H7 (cell line): Measurements from ENCODE around the gene ASS1. TPM values are rescaled to one million over a fixed set of nuclear protein-coding genes. Genes with fewer than 3 reads are reported as not detected.

ENCODE experiments used
- DNase-seq: peaks from one replicate; pipeline ENCODE4 v3.0.0; 2012
- H3K27me3 ChIP-seq: 2 replicates; pipeline ENCODE4 v1.6.0; 2011; ENCODE audit warnings: mild to moderate bottlenecking, low read length; ENCODE audit not compliant: control insufficient read depth, insufficient read depth
- H3K36me3 ChIP-seq: replicated peaks from 2 replicates; pipeline ENCODE4 v1.5.1; 2011; ENCODE audit warnings: low read length; ENCODE audit not compliant: control insufficient read depth, insufficient read depth
- H3K4me3 ChIP-seq: 2 replicates; pipeline ENCODE4 v1.5.1; 2011; ENCODE audit warnings: low read depth, mild to moderate bottlenecking, control low read depth, low read length, moderate library complexity; ENCODE audit not compliant: insufficient read depth
- total RNA-seq: library from RNA; depleted of rRNA; stranded (reverse); fragments of >200 nt; shearing (Covaris generic); gene quantifications from 2 replicates; pipeline ENCODE4 v1.2.3, GENCODE V29; 2014; rRNA removed

Gene ASS1
- total RNA-seq, 1 experiment from 2014 or later: 77.0 TPM

DNA sequence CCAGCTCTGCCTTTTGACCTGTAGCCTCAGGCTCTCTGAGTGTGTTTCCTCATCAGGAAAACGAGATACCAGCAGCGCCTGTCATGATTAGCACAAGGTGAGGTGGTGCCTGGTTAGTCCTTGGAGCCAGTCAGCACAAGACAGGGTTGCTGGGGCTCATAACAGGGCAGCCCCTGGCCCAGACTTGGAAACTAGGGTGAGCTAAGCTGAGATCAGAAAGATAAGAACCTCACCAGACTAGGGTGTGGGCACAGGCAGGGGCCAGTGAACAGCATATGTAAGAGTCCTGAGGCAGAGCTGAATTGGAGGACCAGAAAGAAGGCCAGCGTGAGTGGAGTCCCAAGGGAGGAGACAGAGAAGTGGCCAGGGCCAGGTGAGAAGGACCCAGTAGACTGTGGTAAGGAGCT lies 91.9 kb downstream of the ASS1 start:
- DNase-seq: no peak
- H3K27me3 ChIP-seq: peaks cover 13% of the 10 kb centered on the region
- H3K4me3 ChIP-seq: no peak overlapping the region
- no peaks in the 10 kb centered on the region for H3K36me3 ChIP-seq

DNA sequence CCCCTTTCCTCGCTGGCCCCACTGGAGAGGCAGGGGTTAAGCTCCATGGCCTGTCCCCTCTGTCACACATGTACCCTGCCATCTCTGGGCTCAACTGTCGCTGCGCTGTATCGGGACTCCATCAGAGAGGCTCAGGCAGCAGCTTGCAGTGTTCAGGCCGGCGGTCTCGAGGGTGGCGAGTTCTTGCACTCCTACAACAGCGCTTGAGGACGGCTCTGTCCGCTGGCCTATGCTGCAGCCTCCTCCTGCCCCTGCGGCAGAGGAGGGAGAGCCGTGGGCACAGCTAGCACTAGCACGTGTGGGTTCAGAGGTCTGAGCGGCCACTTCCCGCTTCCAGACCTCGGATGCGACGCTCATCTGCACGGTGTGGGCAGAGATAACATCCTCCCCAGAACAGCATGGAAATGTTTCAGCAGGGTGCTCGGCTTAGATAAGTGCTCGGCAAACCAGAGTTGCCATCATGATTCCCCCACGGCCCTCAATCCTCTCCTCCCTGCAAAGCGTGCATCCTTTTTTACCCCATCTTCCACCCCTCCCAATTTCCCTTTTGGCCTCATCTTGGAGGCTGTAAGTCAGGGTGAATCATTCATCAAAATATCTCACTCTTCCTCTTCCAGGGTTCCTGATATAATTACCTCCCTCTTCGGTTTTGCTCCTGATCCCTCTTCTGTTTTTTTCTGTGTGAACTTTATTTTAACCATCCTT lies 92.7 kb downstream of the ASS1 start:
- Histone ChIP-seq H3K27me3 (peaks cover 13% of the 10 kb centered on the region), H3K4me3 (no peak overlapping the region), H3K36me3 (no peaks in the 10 kb centered on the region)
- peak; percentile 45 for DNase-seq

DNA sequence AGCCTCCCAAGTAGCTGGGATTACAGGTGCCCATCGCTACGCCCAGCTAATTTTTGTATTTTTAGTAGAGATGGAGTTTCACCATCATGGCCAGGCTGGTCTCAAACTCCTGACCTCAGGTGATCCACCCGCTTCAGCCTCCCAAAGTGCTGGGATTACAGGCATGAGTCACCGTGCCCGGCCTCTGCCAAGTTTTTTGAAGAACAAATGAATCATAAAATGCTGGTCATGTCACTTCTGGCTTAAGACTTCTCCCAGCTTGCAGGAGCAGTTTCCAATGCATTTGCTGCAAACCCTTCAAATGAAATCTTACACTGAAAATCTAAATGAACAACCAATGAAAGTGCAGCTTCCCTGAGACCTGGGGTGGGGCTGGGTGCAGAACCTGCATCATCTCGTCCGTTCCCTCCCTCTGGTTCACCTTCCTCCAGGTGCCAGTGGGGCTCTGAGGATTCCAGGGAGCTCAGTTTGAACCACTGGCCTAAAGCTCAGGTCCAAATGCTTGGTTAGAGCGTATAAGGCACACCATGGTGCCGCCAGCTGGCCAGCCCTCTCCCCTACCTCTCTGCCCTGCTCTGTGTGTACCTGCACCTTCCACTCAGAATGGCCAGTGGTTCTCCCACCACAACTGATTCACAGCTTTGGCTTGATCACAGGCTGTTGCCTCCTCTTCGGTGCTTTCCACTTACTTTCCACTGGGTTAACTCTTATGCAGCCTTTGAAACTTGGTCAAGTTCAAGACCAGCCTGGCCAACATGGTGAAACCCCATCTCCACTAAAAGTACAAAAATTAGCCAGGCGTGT lies 94.9 kb downstream of the ASS1 start:
- Histone ChIP-seq H3K4me3 (no peak overlapping the region), H3K27me3 (peaks cover 13% of the 10 kb centered on the region), H3K36me3 (no peaks in the 10 kb centered on the region)
- DNase-seq: no peak

DNA sequence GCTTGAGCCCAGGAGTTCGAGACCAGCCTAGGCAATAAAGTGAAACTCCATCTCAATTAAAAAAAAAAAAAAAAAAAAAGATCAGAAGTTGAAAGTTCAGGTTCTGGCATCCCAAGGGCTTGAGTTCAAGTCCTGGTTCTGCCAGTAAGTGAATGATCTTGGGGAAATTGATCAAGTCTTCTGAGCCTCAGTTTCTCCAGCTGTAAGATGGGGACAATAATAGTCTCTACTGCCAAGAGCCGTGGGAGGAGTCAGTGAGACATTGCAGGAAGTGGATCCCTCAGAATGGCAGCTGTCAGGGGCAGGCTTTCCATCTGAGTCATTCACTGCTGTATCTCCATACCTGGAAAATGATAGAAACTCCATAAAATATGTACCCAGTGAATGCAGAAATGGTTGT lies 96.8 kb downstream of the ASS1 start:
- H3K4me3 ChIP-seq: no peak overlapping the region
- peaks cover 7% of the 10 kb centered on the region for H3K27me3 ChIP-seq
- DNase-seq: no peak
- no peaks in the 10 kb centered on the region for H3K36me3 ChIP-seq

DNA sequence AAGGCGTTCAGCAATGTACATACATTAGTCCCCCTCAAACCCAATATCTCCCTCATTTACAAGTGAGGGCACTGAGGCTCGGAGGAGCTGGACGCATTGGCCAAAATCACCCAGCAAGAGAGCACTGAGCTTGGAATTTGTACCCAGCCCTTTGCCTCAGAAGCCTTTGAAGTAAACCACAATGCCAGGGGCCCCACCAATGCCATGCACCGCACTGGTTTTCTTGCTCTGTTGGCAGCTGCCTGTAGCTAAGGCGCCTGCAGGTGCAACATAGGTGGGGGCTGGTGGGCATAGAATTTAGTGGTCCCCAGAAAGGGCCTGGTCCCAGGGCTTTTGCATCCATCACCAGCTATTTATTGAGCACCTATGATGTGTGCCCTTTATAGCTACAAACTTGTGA lies 97.3 kb downstream of the ASS1 start:
- no peak for DNase-seq
- Histone ChIP-seq H3K36me3 (no peaks in the 10 kb centered on the region), H3K27me3 (peaks cover 3% of the 10 kb centered on the region), H3K4me3 (no peak overlapping the region)

DNA sequence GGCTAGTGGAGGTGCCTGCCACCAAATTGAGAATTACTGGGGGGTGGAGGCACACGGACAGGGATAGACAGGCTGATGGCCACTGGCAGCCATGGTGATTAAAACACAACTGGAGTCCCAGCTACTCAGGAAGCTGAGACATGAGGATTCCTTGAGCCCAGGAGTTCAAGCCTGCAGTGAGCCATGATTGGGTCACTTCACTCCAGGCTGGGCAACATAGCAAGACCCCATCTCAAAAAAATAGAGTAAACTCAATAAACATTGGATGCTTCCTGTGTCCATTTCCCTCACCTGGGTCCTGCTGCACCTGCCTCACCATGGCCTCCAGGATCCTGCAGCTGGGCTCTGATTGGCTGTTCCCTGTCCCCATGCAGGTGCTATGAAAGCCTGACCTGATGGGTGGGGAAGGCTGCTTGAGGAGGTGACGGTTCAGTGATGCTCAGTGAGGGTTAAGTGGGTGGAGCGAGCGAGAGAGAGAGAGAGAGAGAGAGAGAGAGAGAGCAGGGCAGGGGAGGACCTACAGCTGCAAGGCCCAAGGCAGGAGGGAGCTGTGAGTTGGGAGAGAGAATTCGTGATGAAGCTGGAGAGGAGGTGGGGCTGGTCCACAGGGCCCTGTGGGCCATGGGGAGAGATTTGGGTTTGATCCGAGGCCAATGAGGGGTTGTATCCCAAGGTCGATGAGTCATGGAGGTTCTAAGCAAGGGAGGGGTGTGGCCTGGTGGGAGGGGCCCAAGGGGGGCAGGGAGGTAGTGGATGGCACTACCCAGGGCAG lies 97.9 kb downstream of the ASS1 start:
- Histone ChIP-seq H3K27me3 (no peaks in the 10 kb centered on the region; the same call in none of the 2 replicates), H3K36me3 (no peaks in the 10 kb centered on the region), H3K4me3 (no peak overlapping the region)
- peak; percentile 41 for DNase-seq

DNA sequence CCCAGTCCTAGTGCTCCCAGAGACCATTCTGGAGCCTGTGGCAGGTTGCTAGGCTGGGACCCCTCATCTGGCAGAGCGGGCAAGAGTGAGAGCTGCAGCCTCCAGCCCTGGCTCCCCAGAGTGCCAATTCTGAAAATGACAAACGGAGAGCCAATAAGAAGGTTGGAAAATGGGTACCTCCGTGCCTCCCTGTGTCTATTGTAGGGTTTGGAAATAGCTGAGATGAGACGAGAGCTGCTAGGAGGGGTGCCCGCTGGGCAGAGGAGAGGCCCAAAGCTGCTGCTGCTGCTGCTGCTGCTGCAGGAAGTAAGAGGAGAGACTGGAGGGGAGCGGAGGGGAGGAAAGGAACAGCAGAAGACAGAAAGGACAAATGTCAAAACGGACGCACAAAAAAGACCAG lies 98.6 kb downstream of the ASS1 start:
- DNase-seq: no peak
- H3K4me3 ChIP-seq: no peak overlapping the region
- H3K27me3 ChIP-seq: no peaks in the 10 kb centered on the region; the same call in 1 of the 2 replicates
- no peaks in the 10 kb centered on the region for H3K36me3 ChIP-seq

DNA sequence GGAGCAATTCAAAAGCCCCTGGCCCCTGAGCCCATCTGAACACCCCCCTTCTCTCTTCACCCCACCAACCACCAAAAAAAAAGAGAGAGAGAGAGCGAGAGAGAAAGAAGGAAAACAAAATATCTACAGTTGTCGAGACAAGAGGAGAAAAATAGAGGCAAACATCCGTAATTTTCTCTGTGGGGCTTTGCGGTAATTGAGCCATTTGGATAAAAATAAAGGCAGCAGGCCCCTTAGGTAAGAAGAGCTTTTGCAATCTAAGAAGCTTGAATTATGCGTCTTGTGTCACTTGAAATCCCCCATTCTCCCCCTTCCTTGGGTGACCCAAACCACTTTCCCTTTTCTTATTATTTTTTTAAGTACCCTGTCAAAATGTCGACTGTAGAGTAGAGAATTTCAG lies 99.1 kb downstream of the ASS1 start:
- no peaks in the 10 kb centered on the region for H3K36me3 ChIP-seq
- H3K27me3 ChIP-seq: no peaks in the 10 kb centered on the region
- DNase-seq: no peak
- H3K4me3 ChIP-seq: no peak overlapping the region

DNA sequence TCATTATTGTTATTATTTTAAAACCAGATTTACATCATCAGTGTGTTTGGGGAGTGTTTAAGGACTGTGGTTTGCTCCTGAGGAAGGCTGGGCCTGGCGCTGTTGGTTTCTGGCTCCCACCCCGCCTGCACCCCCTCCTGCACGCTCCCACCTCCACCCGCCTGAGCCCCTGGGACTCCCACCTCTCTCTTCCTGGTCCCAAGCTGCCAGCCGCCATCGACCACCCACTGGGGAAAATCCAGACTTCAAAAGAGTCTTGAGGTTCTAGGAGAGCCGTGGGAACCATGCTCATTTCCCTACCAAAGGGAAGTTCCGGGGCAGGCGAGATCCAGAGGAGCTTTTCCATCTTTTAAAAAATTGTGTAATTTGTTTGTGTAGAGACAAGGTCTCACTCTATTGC lies 99.6 kb downstream of the ASS1 start:
- Histone ChIP-seq H3K27me3 (no peaks in the 10 kb centered on the region), H3K36me3 (no peaks in the 10 kb centered on the region), H3K4me3 (no peak overlapping the region)
- peak; percentile 54 for DNase-seq

DNA sequence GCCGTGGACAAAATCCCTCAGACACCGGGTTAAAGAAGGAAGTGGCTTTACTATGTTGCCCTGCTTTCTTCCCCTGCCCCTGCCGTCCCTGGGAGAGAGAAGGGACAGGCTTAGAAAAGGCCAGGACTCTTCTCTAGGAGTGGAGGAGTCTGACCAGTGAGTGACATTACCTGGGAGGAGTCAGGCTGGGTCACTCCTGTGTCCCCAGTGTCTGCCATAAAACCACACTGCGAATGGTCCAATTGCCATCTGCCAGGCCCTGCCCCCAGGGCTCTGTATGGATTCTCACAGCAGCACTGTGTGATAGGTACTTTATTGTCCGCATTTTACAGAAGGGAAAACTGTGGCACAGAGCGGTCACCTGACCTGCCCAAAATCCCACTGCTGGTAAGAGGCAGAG lies 103.3 kb downstream of the ASS1 start:
- DNase-seq: no peak
- no peaks in the 10 kb centered on the region for H3K36me3 ChIP-seq
- no peak overlapping the region for H3K4me3 ChIP-seq
- no peaks in the 10 kb centered on the region for H3K27me3 ChIP-seq

DNA sequence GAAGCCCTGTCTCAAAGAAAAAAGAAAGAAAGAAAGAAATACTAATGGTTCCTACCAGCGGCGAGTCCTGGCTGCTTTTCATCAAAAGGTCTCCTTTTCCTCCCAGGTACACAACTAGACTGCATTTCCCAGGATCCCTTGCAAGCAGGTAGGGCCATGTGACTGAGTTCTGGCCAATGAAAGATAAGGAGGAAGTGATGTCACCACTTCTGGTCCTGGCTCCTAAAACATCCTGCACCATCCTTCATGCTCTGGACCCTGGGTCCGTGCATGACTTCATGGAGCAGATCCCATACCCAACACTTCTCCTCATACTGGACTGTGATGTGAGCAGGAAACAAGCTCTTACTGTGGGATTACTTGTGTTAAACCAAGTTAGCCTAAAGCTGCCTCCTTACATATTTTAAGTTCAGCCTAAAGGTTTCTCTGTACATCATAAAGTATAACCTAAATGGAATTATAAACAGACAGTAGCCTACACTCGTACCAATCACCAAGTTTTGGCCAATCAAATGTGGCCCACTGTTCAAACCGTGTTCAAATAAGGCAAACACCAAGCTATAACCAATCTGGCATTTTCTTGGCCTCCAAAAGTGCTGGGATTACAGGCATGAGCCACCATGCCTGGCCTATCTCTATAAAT lies 104.5 kb downstream of the ASS1 start:
- DNase-seq: peak; percentile 85
- no peaks in the 10 kb centered on the region for H3K27me3 ChIP-seq
- H3K36me3 ChIP-seq: no peaks in the 10 kb centered on the region
- no peak overlapping the region for H3K4me3 ChIP-seq

Other genes with a start within 250 kb of the ASS1 start
- gene HMCN2, start 179.2 kb upstream of the ASS1 start, total RNA-seq: 2.3 and 5.2 TPM in 2 replicates
- 43.9 and 56.0 TPM in 2 replicates for gene FUBP3, start 134.6 kb downstream of the ASS1 start, total RNA-seq
- 0.11 and 0.31 TPM in 2 replicates for gene PRDM12, start 219.6 kb downstream of the ASS1 start, total RNA-seq
- 53.1 and 61.9 TPM in 2 replicates for gene EXOSC2, start 248.8 kb downstream of the ASS1 start, total RNA-seq